HG02840 (cell line): ENCODE measurements around the gene ERCC8.
A peak's percentile ranks its signal among the peaks of the same experiment; 100 is the strongest.
"Not testable (repeated sequence)": the region's sequence is repeated elsewhere in the genome, so short reads cannot be mapped to it uniquely, and the experiment has no call there.

Source experiments
- ATAC-seq: cut with Tn5 transposase; IDR thresholded peaks from one replicate; pipeline ENCODE4 v1.9.1; 2021; ENCODE audit warnings: mild to moderate bottlenecking, moderate library complexity, moderate number of reproducible peaks; ENCODE audit not compliant: unreplicated experiment, low FRiP score

The ERCC8 gene, protein sequence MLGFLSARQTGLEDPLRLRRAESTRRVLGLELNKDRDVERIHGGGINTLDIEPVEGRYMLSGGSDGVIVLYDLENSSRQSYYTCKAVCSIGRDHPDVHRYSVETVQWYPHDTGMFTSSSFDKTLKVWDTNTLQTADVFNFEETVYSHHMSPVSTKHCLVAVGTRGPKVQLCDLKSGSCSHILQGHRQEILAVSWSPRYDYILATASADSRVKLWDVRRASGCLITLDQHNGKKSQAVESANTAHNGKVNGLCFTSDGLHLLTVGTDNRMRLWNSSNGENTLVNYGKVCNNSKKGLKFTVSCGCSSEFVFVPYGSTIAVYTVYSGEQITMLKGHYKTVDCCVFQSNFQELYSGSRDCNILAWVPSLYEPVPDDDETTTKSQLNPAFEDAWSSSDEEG

DNA sequence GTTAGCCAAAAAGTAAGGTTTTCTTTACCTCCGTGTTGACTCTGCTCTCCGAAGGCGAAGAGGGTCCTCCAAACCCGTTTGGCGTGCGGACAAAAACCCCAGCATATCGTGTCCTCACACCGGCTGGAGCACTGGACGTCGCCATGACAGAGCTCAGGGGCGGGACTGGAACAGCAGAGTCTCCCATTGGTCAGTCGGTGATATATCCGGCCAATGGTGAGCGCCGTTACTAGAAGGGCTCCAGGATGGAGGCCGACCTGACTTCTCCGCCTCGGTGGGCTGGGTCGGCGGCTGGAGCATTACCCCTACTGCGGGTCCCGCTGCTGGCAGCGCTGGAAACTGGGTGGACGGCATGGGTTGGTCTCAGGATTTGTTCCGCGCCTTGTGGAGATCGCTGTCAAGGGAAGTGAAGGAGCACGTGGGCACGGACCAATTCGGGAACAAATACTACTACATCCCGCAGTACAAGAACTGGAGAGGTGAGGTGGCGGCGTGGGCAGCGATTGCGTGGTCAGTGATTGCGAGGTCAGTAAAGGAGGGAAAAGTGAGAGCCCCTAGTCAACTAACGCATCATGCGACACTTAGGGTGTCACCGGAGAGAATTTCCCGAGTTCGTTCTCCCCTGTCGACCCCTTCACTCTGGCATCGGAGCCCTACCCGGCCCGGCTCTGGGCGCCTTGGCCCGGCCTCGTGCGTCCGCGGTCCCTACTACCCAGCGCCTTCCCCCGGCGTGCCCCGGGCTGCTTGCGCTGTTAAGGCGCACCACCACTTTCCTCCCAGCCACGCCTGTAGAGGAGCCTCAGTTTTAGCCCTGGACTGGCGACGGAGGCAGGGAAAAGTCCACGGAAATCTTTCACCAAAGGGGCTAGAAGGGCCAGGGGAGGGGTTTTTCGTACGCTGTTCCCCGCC, at the start of gene ERCC8, which contains the start of gene NDUFAF2:
TSS of gene ERCC8 (minus strand) at position 167 of the 909 bp plus-strand sequence. CDS start at position 105, 62 bp downstream.
TSS of gene NDUFAF2 (plus strand) at position 302 of the 909 bp plus-strand sequence. CDS start at position 353, 51 bp downstream.
- peak; percentile 100 for ATAC-seq

DNA sequence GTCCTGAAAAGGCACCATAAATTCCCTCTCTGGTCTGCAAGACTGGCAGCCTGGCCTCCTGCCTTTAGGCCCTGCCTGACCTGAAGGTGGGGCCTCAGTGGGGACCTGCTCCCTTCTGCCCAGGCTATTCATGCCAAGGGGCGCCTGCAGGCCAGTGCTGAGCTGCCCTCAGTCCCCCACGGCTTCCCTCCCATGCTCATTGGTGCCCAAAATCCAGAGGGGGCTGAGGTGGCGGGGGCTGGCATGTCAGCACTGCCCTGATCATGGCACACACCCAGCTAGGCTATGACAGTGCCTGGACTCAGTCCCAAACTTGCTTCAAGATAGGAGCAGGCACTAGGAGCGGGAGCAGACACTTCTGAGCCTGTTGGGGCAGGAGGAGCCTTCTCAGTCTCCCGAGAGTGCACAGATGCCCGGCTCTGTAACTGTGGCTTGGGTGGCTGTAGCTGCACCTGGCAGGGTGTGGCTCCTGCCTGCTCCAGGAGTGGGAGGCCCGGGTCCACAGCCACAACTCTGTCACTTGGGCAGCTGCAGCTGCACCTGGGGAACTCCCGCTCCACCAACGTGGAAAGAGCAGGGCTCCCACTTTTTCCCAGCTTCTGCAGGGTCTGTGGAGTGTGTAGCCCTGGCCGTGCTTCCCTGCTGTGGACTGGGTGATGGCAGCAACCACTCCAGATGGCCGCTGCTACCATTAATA, 49.2 kb upstream of the ERCC8 start:
- no peak for ATAC-seq

DNA sequence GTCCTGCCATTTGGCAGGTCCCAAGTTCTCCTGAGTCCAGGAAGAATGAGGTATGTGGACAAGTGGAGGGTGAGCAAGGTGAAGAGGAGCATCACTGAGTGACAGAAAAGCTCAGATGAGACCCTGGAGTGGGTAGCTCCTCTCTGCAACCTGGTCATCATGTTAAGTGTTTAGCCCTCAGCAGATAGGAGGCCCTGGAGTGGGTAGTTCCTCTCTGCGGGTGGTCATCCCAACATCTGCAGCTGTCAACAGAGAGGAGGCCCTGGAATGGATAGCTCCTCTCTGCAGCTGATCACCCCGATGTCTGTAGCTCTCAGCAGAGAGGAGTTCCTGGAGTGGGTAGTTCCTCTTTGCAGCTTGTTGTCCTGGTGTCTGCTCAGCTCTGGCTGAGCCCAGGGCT, 48.6 kb upstream of the ERCC8 start:
- no peak for ATAC-seq

DNA sequence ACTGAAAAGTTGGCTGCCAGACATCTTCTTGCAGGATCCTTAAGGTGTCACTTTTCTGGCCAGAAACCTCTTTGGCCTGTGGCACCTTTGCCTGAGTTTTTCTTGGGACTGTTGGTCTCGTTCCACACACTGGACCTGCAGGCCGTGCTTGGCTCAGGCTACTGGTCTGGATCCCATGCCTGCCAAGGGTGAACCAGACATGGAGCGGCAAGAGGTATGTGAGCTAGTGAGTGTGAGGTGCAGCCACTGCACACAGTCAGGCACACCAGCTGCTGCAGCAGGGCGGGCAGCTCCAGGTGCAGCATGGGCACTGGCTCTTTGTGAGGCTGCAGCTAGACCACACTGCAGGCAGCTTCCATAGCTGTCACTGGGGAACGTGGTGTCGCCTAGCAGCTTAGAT, 48.0 kb upstream of the ERCC8 start:
- no peak for ATAC-seq

DNA sequence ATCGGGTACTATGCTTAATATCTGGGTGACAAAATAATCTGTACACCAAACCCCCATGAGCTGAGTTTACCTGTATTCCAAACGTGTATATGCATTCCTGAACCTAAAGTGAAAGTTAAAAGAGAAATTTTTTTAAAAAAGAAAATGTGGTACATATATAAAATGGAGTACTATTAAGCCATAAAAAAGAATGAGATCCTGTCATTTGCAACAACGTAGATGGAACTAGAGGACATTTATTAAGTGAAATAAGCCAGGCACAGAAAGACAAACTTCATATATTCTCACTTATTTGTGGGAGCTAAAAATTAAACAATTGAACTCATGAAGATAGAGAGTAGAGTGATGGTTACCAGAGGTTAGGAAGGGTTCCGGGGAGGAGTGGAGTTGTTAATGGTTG, 44.9 kb upstream of the ERCC8 start:
- ATAC-seq, result no peak

DNA sequence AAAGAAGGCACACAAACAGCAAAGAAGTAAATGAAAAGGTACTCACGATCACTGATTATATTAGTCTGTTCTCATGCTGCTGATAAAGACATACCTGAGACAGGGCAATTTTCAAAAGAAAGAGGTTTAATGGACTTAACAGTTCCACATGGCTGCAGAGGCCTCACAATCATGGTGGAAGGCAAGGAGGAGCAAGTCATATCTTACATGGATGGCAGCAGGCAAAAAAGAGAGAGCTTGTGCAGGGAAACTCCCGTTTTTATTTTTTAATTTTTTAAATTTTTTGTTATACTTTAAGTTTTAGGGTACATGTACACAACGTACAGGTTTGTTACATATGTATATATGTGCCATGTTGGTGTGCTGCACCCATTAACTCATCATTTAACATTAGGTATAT, 37.3 kb upstream of the ERCC8 start:
- not testable (repeated sequence) for ATAC-seq

DNA sequence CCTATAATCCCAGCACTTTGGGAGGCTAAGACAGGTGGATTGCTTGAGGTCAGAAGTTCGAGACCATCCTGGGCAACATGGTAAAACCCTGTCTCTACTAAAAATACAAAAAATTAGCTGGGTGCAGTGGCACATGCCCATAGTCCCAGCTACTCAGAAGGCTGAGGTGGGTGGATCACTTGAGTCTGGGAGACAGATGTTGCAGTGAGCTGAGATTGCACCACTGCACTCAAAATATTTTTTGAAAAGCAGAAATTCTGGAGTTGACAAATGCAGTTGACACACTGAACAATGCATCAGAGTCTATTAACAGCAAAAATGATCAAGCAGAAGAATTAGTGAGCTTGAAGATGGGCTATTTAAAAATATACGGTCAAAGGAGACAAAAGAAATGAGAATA, 35.6 kb upstream of the ERCC8 start:
- no peak for ATAC-seq

DNA sequence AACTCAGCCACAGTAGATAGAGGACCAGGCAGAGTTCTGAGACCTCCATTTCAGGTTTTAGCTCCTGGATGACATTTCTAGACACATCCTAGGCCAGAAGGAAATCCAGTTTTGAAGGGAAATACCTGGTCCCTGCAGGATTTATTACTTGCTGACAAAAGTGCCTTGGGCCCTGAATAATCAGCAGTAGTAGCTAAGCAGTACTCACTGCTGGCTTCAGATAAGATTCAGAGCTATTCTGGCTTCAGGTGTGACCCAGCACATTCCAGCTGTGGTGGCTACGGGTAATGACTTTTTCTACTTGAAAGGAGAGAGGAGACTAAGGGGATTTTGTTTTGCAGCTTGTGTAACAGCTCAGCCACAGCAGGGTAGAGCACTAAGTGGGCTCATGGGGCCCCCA, 34.1 kb upstream of the ERCC8 start:
- ATAC-seq, result no peak

DNA sequence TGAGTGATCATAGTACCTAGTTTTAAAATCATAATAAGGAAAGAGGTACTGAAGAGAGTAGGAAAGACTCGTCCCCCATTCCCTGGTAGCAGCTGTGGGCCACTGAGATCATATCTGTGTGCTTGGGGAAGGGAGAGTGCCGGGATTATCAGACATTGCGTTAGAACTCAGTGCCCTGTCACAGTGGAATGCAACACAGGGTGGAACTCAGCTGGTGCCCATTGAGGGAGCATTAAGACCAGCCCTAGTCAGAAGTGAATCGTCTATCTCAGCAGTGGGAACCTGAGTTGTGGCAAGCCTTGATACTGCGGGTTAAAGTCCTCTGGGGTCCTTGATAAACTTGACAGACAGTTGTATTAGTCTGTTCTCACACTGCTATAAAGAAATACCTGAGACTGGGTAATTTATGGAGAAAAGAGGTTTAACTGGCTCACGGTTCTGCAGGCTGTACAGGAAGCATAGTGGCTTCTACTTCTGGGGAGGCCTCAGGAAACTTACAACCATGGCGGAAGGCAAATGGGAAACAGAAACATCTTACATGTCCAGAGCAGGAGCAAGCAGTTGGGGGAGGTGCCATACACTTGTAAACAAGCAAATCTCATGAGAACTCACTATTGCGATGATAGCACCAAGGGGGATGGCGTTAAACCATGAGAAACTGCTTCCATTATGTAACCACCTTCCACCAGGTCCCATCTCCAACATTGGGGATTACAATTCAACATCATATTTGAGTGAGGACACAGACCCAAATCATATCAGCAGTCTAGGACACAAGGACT, 33.3 kb upstream of the ERCC8 start:
- ATAC-seq, result no peak

DNA sequence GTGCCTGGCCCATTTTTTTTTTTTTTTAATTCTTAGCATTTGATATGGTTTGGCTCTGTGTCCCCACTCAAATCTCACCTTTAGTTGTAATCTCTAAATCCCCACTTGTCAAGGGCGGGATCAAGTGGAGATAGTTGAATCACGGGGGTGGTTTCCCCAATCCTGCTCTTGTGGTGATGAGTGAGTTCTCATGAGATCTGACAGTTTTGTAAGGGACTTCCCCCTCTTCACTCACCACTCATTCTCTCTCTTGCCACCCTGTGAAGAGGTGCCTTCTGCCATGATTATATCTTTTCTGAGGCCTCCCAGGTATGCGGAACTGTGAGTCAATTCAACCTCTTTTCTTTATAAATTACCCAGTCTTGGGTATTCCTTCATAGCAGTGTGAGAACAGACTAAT, 27.4 kb upstream of the ERCC8 start:
- no peak for ATAC-seq

DNA sequence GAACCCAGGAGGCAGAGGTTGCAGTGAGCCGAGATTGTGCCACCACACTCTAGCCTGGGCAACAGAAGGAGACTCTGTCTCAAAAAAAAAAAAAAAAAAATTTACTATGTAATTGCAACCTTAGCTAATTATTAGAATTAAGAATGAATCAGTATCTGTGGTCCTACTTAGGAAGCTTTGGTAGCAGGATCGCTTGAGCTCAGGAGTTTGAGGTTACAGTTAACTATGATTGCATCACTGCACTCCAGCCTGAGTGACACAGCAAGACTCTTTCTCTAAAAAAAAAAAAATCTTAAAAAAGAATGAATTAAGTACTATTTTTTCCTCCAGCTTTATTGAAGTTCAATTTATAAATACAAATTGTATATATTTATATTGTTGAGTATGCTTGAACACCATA, 16.8 kb upstream of the ERCC8 start:
- ATAC-seq, result no peak

DNA sequence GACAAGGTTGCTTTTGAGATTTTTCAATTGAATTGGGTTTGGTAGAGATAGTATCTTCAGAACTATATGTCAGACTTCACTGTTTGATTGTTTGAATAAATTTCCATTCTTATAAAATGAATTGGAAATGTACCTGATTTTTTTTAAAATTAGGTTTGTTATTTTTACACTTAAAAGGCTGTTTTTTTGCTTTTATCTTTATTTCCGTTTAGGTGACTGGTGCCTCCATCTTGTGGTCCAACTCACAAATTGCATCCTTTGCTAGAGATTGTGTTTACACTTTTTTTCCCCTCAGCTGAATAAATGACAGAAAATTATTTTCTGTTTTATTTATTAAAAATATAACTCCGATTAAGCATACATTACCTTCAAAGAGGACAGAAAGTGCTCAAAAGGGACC, 15.7 kb upstream of the ERCC8 start:
- no peak for ATAC-seq

DNA sequence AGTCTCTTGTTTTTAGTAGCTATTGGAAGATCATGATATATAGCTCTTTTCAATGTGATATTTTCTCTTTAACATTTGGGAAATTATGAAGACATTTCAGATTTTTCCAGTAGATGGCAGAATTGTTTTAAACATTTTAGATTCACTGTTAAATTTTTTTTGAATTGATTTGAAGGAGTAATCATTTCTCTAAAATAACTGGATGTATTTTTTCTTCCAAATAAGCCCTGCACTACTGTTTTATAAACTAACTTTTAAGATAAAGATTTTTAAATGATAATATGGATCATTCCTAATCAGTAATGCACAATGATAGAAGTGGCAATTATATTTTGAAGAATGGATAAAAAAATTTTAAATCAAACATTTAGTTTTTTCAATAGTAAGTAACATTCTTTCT, 14.3 kb upstream of the ERCC8 start:
- ATAC-seq, result no peak

DNA sequence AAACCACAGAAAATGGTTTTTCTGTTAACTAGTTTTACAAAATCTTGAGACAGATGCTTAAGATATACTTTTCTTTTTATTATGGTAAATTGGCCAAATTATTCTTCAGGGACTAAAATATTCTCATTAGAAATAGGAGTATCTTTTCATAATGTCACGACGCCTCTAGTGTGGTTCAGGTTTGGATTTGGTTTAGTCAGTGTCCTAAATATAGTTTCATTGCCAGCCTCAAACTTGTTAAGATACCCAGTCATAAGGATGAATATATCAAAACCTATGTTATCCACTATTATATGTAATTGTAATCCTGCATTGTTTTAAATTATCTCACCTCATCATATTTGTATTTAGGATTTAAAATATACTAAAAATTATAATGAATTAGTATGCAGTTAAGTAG, 13.8 kb upstream of the ERCC8 start:
- ATAC-seq, result no peak

DNA sequence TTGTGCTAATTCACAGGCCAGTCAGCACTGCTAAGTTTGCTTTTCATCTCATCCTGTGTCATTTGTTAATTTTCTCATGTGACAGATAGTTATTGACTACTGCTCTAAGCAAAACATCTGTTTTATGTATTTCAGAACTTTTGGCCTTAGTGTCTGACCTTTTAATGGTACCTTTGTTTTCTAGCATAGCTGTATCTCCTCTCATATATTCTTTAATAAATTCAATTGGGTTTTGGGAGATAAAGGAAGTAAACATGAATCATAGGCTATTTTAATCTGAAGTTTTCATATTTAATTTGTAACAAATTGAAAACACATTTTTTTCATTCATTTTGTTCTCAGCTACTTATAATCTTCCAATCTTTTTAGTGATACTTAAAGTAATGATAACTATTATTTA, 13.2 kb upstream of the ERCC8 start:
- ATAC-seq, result no peak

DNA sequence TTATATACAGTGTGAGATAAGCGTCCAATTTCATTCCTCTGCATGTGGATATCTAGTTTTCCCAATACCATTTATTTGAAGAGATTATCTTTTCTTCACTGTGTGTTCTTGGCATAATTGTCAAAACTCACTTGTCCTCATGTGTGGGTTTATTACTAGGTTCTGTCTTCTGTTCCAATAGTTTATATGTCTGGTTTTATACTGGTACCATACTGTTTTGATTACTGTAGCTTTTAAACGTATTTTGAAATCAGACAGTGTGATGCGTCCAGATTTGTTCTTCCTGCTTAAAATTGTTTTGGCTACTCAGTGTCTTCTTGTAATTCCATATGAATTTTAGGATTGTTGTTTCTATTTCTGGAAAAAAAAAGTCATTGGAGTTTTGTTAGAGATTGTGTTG, 10.4 kb upstream of the ERCC8 start:
- no peak for ATAC-seq

DNA sequence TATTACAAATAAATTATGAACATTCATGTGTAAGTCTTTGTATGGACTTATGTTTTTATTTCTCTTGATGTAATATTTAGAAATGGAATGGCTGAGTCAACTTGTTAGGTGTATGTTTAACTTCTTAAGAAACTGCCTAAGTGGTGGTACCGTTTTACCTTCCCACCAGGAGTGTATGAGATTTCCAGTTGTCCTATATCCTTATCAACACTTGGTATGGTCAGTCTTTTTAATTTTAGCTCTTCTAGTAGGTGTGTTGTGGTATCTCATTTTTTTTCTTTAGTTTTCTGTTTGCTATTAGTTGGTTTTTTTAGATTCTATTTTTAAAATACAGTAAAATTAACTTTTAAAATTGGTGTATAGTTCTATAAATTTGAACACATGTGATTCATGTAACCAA, 3.9 kb upstream of the ERCC8 start:
- no peak for ATAC-seq

DNA sequence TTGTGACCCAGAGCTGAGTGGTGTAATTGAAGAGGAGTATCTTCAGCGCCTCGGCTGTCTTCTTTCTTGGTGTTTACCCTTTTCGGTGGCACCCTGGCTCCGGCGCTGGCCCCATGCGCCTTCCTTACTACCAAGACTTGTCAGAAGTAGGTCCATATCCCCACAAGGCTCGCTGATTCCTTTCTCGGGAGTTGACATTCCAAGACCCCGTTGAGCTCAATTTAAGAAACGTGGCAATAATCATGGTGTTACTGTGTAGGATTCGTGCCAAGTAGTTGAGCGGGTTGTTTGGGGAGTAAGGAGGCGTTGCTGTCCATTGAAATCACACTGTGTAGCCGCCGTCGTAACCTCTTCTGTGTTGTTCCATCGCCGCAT, 930 bp upstream of the ERCC8 start:
- peak; percentile 31 for ATAC-seq

DNA sequence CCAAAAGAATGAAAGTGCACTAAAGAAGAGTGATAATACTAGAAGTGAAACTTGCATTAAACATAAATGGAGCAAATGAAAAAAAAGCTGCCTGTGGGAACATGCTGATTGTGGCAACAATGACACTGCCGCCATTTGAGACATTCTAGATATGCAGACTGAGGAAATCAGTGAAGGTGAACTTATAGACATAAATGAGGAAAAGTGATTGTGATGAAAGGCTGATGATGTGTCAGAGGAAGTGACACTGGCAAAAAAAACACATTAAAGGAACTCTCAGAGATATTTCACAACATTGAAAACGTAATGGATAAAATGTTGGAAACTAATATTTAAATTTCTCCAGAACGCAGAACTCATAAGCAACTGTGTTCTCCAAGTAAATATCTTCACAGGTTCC, 1.2 kb downstream of the ERCC8 start:
- no peak for ATAC-seq

DNA sequence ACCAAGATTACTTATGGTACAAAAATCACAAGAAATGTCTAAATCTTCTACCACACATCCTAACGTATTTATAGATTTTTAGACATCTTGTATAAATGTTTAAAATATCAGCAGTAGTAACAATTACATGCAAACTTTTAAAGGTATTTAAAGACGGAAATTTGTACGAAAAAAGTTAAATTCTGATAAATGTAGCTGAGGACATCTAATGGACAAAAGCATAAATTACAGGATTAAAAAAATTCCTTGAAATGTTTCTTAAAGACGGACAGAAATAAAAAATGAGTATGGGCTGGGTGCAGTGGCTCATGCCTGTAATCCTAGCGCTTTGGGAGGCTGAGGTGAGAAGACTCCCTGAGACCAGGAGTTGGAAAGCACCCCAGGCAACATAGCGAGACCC, 15.8 kb downstream of the ERCC8 start:
- ATAC-seq, result no peak
